Measurements from ENCODE around the gene CYTH4. TPM values are rescaled to one million over a fixed set of nuclear protein-coding genes. Genes with fewer than 3 reads are reported as not detected.

Gene CYTH4
- total RNA-seq, 1 donor from 2014 or later: 2.9 TPM

DNA sequence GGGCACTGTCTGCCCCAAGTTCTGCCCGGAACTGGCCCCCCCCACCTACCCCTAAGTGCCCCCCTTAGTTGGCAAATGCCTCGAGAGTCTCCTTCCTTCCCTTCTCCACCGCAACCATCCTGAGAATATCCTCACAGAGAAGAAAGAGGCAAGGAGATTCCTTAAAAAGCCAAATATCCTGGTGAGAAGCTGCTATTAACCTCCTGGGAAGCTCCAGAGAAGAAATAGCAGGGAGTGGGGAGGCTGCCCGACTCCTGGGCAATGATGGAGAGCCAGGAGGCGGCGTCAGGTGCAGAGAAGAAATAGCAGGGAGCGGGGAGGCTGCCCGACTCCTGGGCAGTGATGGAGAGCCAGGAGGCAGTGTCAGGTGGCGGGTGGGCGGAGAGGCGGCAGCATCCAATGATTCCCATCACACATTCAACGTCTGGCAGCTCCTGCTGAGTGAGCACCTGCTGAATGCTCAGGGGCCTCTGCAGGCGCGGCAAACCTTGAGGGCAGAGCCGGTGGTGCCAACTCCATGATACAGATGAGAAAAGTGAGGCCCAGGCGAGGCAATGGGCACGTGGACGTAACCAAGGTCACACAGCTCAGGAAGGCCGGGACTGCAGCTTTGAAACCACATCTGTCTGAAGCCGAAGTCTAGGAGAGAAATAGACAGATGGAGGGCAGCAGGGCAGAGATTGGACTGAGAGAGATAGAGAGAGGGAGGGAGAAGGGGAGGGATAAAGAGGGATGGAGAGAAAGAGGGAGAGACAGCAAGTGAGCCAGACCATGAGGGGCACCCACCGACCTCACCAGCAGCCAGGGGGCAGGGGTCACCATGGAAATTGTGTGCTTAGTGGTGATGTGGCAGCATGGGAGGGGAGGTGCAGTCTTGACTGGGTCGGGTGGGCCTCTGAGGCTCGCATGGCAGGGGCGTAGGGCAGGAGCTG, 58.3 kb downstream of the CYTH4 start:
- peak in 1 of 2 donors; percentile 59 for DNase-seq (ENCODE audit: low spot score in 2 of 2)
- FAIRE-seq: no peak

DNA sequence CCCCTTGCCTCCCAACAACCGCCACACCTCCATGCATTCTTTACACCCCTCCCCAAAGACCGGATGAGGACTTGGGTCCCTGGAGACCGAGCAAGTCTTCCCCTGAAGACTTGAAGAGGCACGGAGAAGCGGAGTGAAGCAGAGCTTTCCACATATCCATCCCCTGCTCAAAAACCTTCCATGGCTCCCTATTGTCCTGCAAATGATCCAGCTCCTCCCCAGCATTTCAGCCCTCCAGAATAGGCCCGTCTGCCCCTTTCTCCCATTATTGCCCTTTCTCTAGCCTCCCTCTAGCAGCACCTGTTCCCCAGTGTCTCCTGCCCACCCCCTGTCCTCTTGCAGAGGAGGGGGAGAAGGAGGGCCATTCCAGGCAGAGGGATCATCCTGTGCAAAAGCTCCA, 59.8 kb downstream of the CYTH4 start:
- DNase-seq (ENCODE audit: low spot score in 2 of 2) (no peak), FAIRE-seq (no peak)

DNA sequence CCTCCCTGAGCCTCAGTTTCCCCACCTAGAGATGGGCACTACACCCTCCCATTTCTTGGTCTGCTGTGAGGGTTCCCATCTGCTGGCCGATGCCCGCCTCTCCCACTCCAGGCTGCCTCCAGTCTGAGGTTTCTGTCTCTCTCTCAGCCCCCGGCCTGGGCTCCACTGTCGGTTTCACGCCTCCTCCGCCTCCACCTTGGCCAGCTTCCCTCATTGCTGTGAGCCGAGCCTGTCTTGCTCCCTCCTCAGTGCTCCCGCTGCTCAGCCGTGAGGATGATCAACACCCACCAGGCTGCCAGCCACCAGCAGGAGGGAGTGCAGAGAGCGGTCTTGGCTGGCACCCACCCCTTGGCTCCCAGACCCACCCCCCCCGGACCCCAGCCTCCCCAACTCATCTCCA, 61.0 kb downstream of the CYTH4 start:
- DNase-seq (ENCODE audit: low spot score in 2 of 2): no peak
- FAIRE-seq: no peak

DNA sequence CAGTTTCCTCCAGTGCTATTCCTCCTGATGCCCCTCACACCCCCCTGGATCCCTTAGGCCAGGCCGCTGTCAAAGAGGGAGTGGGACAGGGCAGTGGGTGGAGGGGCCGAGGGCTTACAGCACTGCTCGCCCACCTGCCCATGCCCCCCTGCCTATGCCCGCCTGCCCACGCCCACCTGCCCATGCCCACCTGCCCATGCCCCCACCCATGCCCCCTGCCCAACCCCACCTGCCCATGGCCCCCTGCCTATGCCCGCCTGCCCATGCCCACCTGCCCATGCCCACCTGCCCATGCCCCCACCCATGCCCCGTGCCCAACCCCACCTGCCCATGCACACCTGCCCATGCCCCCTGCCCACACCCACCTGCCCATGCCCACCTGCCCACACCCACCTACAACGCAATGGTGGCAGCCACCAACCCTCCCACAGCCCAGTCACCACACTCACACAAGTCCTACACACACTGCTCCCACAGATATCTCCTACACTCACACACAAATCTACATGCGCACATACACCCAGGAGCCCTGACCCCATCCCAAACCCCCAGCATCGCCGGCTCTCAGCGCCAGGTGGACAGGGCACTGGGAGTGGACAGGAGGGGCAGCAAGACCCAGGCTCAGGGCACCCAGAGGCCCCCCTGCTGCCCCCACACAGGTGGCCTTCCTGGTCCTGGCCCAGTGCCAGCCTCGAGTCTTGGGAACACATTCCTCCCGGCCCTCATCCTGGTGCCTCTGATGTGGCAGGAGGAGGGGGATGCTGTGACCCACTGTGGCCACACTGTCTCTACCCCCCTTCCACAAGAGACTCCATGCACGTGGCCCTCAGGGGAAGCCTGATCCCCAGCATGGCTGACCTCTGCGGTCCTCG, 61.8 kb downstream of the CYTH4 start:
- no peak for DNase-seq (ENCODE audit: low spot score in 2 of 2)
- FAIRE-seq: no peak

DNA sequence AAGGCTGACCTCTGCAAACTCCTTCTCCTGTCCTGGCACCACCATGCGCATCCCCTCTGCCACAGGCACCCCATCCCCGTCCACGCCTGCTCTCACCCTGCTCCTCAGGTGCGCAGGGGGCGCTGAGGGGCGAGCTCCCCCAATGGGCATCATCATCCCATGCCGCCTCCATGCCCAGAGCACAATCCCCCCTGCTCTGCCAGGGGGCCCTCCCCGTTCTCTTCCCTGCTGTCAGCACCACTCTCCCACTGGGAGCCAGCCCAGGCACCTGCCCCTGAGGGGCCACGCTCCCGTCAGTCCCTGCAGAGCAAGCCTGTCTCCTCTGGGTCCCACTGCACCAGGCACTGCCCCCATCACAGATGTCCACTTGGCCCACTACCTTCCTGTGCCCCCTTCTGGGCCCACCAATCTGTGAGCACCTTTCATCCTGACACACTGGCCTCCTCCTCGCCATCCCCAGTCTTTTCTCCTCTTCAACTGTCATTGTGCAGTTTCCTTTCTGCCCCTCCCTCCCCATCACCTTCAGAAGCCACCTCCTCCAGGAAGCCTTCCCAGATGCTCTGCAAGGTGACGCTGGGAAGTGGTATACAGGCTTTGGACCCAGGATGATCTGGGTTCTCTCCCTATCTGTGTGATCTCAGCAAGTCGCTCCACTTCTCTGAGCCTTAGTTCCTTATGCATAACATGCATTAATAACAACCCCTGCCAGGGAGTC, 62.6 kb downstream of the CYTH4 start:
- no peak for DNase-seq (ENCODE audit: low spot score in 2 of 2)

DNA sequence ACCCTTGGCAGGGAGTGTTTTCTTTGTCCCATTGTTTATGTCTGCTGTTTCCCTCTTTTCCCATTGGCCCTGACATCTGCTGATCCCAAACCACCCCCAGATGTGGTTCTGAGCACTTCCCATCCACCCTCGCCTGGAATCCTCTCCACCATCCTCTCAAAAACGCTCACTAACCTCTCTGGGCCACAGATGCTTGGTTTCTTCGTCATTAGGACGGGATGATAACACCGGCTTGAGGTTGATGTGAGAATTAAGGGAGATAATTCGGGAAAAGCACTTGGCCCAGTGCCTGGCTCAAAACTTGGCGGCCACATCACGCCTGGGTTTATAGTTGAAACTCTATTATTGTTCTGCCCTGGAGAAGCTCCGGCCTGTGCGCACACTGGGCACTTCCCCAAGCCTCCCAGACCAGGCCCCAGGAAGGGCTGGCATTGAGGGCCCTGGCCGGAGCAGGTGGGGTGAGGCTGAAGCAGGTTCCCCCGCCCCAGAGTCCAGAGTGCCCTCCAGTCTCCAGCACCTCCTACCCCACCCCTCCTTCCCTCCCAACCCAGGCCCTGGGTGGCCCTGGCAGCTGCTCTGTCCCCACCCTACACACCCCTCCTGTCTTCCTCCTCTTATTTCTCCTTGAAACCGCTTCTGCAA, 63.7 kb downstream of the CYTH4 start:
- FAIRE-seq: no peak
- DNase-seq (ENCODE audit: low spot score in 2 of 2): no peak

More for the DNA sequence above, 62.6 kb downstream of the CYTH4 start:
- FAIRE-seq: no peak

DNA sequence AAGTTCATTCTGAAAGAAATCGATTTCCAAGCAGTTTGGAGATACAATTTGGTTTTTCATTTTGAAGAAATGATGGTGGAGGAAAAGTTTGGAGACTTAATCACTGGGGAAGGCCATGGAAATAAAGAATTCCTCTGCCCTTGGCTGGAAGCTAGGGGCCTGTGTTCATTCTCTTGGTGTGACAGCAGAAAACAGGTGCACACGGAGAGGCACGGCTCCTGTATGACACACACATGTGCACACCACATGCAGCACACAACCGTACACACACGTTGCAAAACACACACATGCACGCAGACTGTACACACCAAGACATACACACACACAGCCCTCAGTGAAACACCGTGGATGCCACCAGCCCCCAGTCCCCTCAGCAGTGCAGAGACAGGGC, 64.2 kb downstream of the CYTH4 start:
- no peak for FAIRE-seq
- DNase-seq (ENCODE audit: low spot score in 2 of 2): no peak

DNA sequence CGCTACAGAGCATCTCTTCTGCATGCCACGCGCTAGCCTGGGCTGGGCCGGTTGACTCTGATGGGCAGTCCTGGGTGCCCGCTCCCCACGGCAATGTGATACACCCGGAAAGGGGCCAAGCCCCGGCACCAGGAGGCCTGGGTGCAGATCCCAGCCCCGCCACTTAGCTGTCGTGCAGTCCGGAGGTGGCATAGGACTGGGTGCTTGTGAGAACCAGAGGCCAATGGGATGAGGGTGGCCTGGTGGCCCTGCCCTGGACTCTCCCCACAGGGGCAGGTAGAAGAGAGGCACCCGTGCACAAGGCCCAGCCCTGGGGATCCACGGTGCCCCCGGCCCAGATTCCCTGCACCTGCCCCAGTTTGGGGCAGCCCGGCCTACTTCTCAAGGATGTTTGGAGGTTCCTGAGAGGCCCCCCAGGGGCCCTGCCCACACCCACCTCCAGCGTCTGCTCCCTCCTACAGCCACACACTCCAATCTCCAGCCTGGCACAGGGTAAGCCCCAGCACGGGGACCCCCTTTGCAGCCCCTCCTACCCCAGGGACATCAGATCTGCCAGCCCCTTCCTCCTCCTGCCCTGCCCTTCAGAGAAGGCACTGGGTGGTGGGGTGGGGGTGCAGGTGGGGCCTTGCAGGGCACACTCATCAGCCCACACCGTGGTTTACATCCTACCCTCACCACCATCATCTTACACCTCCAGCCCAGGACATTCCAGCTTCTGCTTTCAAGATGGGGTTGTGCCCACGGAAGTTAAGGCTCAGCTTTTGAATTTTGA, 66.9 kb downstream of the CYTH4 start:
- no peak for FAIRE-seq
- DNase-seq (ENCODE audit: low spot score in 2 of 2): no peak

DNA sequence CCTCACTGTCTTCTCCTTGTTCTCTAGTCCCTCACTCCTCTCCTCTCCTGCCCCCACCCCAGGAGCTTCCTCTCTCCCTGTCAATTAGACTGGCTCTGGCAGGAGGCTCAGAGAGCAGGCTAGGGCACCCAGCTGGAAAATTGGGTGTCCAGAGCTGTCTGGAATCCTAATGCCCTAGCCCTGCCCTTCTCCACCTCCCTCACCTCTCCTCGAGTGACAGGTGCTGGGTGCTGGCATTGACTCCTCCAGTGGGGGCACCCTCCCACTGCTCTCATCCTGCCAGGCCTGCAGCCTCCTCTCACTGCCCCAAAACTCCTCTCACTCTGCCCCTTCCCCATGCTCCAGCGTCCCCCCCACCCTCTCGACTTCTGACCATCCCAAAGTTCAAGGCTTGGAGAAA, 68.9 kb downstream of the CYTH4 start:
- FAIRE-seq: no peak

DNA sequence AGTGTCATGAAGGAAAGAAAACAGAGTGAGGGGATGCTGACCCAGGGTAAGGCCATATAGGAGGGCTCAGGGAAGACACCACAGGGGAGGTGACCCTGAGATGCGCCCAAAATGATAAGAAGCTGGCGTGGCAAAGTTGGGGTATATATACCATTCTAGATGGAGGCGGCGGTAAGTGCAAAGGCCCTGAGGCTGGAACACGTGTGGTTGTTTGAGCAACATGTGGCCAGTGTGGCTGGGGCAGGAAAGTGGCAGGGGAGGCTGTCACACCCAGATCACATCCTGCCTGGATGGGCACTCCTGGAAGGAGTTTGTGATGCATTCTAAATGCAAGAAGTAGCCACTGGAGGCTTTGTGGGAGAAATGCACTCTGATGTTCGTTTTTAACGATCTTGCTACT, 70.2 kb downstream of the CYTH4 start:
- no peak for FAIRE-seq
- DNase-seq (ENCODE audit: low spot score in 2 of 2): no peak

More for the DNA sequence above, 68.9 kb downstream of the CYTH4 start:
- no peak for DNase-seq (ENCODE audit: low spot score in 2 of 2)

DNA sequence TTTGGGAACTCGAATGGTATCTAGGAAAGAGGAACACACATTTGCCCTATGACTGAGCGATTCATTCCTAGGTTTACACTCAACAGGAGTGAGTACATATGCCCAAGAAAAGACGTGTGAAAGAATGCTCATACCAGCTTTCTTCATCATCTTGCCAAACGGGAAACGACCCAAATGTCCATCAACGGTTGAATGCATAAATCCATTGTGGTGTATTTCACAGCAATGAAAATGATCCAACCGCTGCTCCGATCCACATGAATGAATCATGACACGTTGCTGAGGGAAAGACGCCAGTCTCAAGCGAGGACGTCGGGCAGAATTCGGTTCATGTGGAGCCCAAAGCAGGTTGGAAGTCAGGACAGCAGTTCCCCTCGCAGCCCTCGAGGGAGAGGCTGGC, 71.5 kb downstream of the CYTH4 start:
- DNase-seq (ENCODE audit: low spot score in 2 of 2): no peak
- no peak for FAIRE-seq

DNA sequence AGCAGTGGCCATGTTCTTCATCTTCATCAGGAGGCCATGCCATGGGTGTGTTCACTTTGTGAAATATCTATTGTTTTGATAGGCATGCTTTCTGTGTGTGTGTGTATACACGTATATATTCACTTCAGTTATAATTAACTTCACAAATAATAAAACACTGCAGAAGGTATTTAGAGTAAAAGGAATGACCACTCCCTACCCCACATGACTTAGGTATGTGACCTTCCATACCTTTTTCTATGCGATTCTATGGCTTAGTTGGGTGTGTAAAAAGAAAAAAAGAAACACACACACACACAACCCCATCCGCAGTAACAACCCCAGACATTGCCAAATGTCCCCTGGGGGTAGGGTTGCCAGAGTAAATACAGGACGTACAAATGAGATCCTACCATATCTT, 72.0 kb downstream of the CYTH4 start:
- no peak for DNase-seq (ENCODE audit: low spot score in 2 of 2)
- no peak for FAIRE-seq

DNA sequence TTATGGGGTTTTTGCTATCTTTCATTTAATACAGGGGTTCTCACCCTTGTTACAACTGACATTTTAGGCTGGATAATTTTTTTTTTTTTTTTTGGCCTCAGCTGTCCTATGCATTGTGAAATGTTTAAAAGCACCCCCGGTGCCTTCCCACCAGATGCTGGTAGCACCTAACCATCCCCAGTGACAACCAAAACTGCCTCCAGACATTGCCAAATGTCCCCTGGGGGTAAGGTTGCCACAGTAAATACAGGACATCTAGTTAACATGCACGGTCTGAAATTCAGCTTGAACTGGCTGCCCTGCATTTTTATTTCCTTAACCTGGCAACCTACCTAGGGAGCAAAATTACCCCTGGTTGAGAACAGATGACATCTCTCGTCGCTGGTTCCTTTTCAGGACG, 72.4 kb downstream of the CYTH4 start:
- FAIRE-seq: no peak
- DNase-seq (ENCODE audit: low spot score in 2 of 2): no peak

DNA sequence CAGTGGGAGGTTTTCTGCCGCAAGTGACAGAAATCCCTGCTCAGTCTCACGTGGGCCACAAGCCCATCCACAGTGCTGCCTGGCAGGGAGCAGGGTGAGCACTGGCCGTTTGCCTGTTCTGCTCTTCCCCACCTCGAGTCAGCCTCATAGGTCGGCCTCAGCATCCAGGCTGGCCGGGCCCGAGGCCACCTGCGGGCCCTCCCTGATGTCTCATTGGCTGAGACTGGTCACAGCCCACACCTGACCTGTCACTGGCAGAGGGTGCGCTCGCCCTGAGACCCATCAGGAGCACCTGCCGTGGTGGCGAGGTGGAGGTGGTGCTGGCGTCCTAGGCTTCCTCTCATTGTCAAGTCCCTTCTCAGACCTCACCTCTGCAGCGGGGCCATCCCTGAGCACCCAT, 72.9 kb downstream of the CYTH4 start:
- no peak for DNase-seq (ENCODE audit: low spot score in 2 of 2)
- no peak for FAIRE-seq

DNA sequence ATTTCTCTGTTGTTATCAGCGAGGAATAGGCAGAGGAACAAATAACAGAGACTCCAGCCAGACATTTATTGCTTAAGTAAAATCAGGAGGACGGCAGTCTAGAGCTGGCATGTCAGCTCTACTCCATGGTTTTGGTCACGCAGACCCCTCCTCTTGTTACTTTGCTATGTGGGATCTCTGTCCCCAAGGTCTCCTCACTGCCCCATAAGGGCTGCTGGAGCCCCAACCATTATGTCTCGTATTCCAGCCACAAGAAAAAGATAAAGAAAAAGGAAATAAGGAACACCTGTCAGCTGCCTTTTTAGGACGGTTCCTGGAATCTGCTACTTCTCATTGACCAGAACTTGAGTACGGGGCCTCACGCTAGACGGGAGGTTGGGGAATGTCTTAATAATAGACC, 74.6 kb downstream of the CYTH4 start:
- FAIRE-seq: no peak
- DNase-seq (ENCODE audit: low spot score in 2 of 2): no peak

DNA sequence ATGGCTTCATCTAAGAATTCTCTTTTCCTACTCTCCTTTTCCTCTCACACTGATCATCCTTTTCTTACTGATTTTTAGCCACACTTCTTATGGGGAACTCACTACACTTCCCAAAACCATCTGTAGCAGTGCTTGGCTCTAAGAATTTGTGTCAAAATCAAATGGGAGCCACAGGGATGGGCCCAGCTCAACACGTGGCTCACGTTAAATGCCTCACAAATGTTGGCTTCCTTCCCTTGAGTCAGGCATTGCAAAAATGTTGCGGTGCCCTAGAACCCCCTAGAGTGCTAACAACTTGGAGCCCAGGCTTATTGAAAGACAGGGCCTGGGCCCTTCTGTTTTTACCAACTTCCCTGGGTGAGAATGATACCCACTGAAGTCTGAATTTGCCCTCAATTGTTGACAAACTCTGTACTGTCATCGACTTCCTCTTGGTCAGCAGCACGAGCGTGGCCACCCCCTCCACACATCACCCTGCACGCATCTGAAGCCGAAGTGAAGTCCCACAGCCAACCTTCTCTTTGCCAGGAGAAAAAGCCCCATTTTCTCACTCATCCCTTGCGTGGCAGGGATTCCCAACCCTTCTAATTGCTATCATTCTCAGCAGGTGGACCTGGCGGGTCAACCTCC, 75.3 kb downstream of the CYTH4 start:
- FAIRE-seq (no peak), DNase-seq (ENCODE audit: low spot score in 2 of 2) (no peak)

DNA sequence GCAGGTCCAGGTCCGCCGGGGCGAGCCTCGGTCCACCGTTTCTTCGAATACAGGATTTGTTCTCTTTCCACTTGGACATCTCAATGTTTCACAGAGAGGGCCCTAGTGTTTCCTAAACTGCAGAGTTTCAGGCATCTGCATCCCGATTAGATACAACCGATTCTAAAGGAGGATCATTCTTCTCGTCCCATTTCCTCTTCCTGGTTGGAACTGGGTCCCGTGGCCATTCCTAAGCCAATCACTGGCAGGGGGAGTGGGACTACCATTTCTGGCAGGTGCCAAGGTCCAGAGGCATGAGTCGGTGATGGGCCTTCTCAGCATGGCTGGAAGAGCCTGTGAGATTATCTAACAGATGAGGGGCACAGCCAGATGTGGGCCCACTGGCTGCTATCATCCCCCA, 76.1 kb downstream of the CYTH4 start:
- FAIRE-seq: no peak
- no peak for DNase-seq (ENCODE audit: low spot score in 2 of 2)

DNA sequence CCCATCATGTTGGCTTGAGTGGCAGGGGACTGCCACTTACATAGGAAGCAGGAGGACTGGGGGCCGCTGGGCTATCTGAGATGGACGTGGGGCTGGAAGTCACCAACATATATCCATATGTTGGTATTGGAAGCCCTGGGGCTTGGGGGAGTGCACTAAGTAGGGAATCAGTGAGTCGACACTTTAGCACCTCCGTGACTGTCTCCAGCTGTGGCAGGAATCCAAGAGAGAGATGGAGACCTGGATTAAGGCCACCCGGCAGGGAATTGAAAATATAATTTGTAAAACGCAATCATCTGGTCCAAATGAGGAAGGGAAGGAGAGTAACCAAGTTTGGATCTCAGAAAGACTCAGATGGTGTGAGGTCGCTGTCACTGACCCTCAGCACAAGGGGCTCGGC, 76.6 kb downstream of the CYTH4 start:
- FAIRE-seq: no peak
- no peak for DNase-seq (ENCODE audit: low spot score in 2 of 2)

DNA sequence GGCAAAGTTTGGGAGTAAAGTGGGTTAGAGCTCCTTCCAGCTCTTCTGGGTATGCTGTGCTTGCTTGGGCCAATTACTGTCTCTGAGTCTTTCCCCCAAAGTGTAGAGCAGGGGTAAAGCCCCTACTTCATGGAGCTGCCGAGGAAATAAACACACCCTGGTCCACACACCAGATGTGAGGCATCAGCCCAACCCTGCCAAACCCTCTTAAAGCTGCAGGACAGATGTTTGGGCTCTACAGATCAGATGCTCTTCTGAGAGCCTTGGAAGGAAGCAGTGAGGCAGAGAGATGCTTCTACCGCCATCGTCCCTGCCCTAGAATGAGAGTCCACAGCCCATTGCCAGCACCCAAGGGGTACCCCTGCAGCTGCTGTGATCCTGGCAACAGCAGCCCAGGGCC, 80.3 kb downstream of the CYTH4 start:
- FAIRE-seq: no peak

More for the DNA sequence above, 80.3 kb downstream of the CYTH4 start:
- no peak for DNase-seq (ENCODE audit: low spot score in 2 of 2)
